Endothelial cell (in vitro differentiated cells): Measurements from ENCODE around the gene TUBB8B. TPM values are rescaled to one million over a fixed set of nuclear protein-coding genes. Genes with fewer than 3 reads are reported as not detected.
"Not testable (repeated sequence)": the region's sequence is repeated elsewhere in the genome, so short reads cannot be mapped to it uniquely, and the experiment has no call there.

Experiments
- DNase-seq: peaks from one replicate; pipeline ENCODE4 v3.0.0; 2021; ENCODE audit warnings: low spot score
- H3K27ac Mint-ChIP-seq: one replicate; pipeline ENCODE4 v1.8.0; 2021; ENCODE audit warnings: mixed read lengths, inconsistent platforms; ENCODE audit not compliant: unreplicated experiment
- H3K27me3 Mint-ChIP-seq: one replicate; pipeline ENCODE4 v1.8.0; 2021; ENCODE audit warnings: mild to moderate bottlenecking, moderate library complexity, mixed read lengths, inconsistent platforms; ENCODE audit not compliant: unreplicated experiment
- H3K36me3 Mint-ChIP-seq: one replicate; pipeline ENCODE4 v1.8.0; 2021; ENCODE audit warnings: mild to moderate bottlenecking, low read depth, mixed read lengths, inconsistent platforms; ENCODE audit not compliant: unreplicated experiment
- H3K4me1 Mint-ChIP-seq: one replicate; pipeline ENCODE4 v1.8.0; 2021; ENCODE audit warnings: mild to moderate bottlenecking, mixed read lengths, inconsistent platforms; ENCODE audit not compliant: unreplicated experiment
- H3K4me3 Mint-ChIP-seq: one replicate; pipeline ENCODE4 v1.8.0; 2021; ENCODE audit warnings: mild to moderate bottlenecking, mixed read lengths, inconsistent platforms; ENCODE audit not compliant: unreplicated experiment
- H3K9me3 Mint-ChIP-seq: one replicate; pipeline ENCODE4 v1.8.0; 2021; ENCODE audit warnings: mixed read lengths, inconsistent platforms; ENCODE audit not compliant: unreplicated experiment
- total RNA-seq: library from RNA; stranded (reverse); fragmentation: NEBNext Ultra II Directional; extraction: Animal tissue kit (Norgen Biotek cat#: 25700); gene quantifications from one replicate; pipeline ENCODE4 v1.2.1, GENCODE V29; 2021; ENCODE audit not compliant: unreplicated experiment

Gene TUBB8B
- total RNA-seq, 1 donor from 2014 or later, result 1.4 TPM

- not testable (repeated sequence) for DNase-seq, H3K9me3 Mint-ChIP-seq, H3K36me3 Mint-ChIP-seq, H3K4me3 Mint-ChIP-seq, H3K27ac Mint-ChIP-seq, H3K4me1 Mint-ChIP-seq, H3K27me3 Mint-ChIP-seq
Measured at GRCh38 chr18:12773-13172, 36.6 kb downstream of the TUBB8B start.

GRCh38 chr18:11383-12274 is 37.8 kb downstream of the TUBB8B start:
- not testable (repeated sequence) for H3K4me3 Mint-ChIP-seq, H3K27ac Mint-ChIP-seq, H3K4me1 Mint-ChIP-seq, H3K9me3 Mint-ChIP-seq, H3K27me3 Mint-ChIP-seq, DNase-seq, H3K36me3 Mint-ChIP-seq

- not testable (repeated sequence) for H3K27ac Mint-ChIP-seq, H3K4me1 Mint-ChIP-seq, H3K9me3 Mint-ChIP-seq, H3K27me3 Mint-ChIP-seq, H3K36me3 Mint-ChIP-seq, DNase-seq, H3K4me3 Mint-ChIP-seq
Measured at GRCh38 chr18:10624-11184, 38.7 kb downstream of the TUBB8B start.

GRCh38 chr18:9937-10336 is 39.5 kb downstream of the TUBB8B start:
- H3K27ac Mint-ChIP-seq, H3K36me3 Mint-ChIP-seq, H3K27me3 Mint-ChIP-seq, DNase-seq, H3K4me3 Mint-ChIP-seq, H3K4me1 Mint-ChIP-seq, H3K9me3 Mint-ChIP-seq: not testable (repeated sequence)

Other genes with a start within 250 kb of the TUBB8B start
- gene USP14, start 108.9 kb upstream of the TUBB8B start, total RNA-seq, result 60.1 TPM
- gene THOC1, start 218.4 kb upstream of the TUBB8B start, total RNA-seq, result 45.8 TPM